Measurements from ENCODE around the gene RAD51B.

DNA sequence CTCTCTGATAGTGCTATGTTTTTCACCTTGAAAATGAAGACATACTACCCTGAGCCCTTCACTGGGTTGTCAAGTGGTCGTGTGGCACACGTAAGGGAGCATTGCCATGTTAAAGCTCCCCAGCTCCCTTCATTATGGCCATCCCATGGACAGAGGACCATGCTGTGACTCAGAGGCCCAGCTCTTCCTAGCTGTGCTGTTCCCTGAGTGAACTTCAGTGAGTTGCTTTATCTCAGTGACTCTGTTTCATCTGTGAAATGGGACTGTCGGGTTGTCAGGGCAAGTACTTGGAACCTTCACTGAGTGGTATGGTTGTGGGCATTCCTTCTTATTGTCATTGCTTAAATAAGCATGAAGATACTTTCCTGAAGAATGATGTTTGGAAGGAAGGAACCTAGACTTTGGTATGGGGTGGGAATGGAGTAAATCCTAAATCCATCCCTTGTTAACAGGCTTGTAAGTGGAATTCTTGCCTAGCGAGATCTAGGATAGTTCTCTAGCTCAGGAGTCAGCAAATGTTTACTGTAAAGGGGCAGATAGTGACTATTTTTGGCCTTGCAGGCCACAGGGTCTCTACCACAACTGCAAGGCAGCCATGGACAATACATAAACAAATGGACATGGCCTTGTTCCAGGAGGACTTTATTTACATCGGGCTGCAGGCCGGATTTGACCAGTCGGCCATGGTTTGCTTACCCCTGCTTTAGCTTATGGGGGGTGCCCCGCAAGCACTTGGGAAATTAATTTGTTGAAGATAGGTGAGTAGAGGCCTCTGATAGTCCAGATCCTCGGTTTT is 689.8 kb downstream of the RAD51B start:
- TF ChIP-seq, protein P1, sequence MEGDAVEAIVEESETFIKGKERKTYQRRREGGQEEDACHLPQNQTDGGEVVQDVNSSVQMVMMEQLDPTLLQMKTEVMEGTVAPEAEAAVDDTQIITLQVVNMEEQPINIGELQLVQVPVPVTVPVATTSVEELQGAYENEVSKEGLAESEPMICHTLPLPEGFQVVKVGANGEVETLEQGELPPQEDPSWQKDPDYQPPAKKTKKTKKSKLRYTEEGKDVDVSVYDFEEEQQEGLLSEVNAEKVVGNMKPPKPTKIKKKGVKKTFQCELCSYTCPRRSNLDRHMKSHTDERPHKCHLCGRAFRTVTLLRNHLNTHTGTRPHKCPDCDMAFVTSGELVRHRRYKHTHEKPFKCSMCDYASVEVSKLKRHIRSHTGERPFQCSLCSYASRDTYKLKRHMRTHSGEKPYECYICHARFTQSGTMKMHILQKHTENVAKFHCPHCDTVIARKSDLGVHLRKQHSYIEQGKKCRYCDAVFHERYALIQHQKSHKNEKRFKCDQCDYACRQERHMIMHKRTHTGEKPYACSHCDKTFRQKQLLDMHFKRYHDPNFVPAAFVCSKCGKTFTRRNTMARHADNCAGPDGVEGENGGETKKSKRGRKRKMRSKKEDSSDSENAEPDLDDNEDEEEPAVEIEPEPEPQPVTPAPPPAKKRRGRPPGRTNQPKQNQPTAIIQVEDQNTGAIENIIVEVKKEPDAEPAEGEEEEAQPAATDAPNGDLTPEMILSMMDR (conservative IDR thresholded peaks at IDR 0.05) = no peak
- TF ChIP-seq ZFX (IDR thresholded peaks at IDR 0.05) = no peak

Data from C4-2B (cell line).